SK-N-SH (cell line): ENCODE measurements around the gene ATXN2. TPM values are rescaled to one million over a fixed set of nuclear protein-coding genes. Genes with fewer than 3 reads are reported as not detected.

Source experiments
- CTCF ChIA-PET: fragments of 300-600, 350-600 bp; formaldehyde crosslinking; extraction: SDS; loops from one replicate; lab custom pipeline; 2021; lab: Yijun Ruan, JAX
- POLR2A ChIA-PET: fragments of 350-600 bp; sonication (Branson Sonifier 250); formaldehyde crosslinking; extraction: SDS; loops from one replicate; lab custom pipeline; 2020; ENCODE audit warnings: antibody characterized with exemption, inconsistent platforms; lab: Yijun Ruan, JAX
- DNase-seq: peaks from one replicate; pipeline ENCODE4 v3.0.0; 2012
- H2AFZ ChIP-seq: fragments of 200-600 bp; sonication (generic); 2 replicates; pipeline ENCODE4 v1.8.1; 2016; ENCODE audit warnings: antibody characterized with exemption, mild to moderate bottlenecking, low read depth
- H3F3A ChIP-seq: fragments of 200-600 bp; sonication (generic); replicated peaks from 2 replicates; pipeline ENCODE3; 2016; ENCODE audit warnings: antibody characterized with exemption, mild to moderate bottlenecking; ENCODE audit not compliant: insufficient read depth
- H3K27ac ChIP-seq, 2 experiments: fragments of 200-500 bp in 1 of 2; fragments of 200-600 bp in 1 of 2; sonication (Bioruptor generic) in 1 of 2; sonication (generic), shearing (Covaris generic) in 1 of 2; 2 replicates each; pipeline versions ENCODE4 v1.5.1 to v1.6.1; 2014 to 2016; ENCODE audit warnings: low read depth in 2 of 2, inconsistent platforms in 1 of 2, low read length in 1 of 2, mild to moderate bottlenecking in 1 of 2, mixed read lengths in 1 of 2
- H3K27me3 ChIP-seq: fragments of 200-600 bp; sonication (generic), shearing (Covaris generic); 2 replicates; pipeline ENCODE4 v1.6.1; 2016; ENCODE audit warnings: mixed run types; ENCODE audit not compliant: insufficient read depth
- H3K36me3 ChIP-seq, 2 experiments: fragments of 200-500 bp in 1 of 2; fragments of 200-600 bp in 1 of 2; sonication (Bioruptor generic) in 1 of 2; sonication (generic) in 1 of 2; replicated peaks in 1 of 2; 2 replicates each; pipeline versions ENCODE3 to v1.5.1; 2014 to 2016; ENCODE audit warnings: low read length in 1 of 2, mild to moderate bottlenecking in 1 of 2; ENCODE audit not compliant: insufficient read depth in 2 of 2, control insufficient read depth in 1 of 2
- H3K4me1 ChIP-seq, 2 experiments: fragments of 200-500 bp in 1 of 2; fragments of 200-600 bp in 1 of 2; sonication (Bioruptor generic) in 1 of 2; sonication (generic), shearing (Covaris generic) in 1 of 2; 2 replicates each; pipeline versions ENCODE4 v1.5.1 to v1.6.1; 2014 to 2016; ENCODE audit warnings: low read depth in 1 of 2, low read length in 1 of 2, mixed run types in 1 of 2; ENCODE audit not compliant: insufficient read depth in 2 of 2, control insufficient read depth in 1 of 2
- H3K4me2 ChIP-seq: fragments of 200-600 bp; sonication (generic), shearing (Covaris generic); 2 replicates; pipeline ENCODE4 v1.6.1; 2017; ENCODE audit warnings: mixed run types
- H3K4me3 ChIP-seq, 2 experiments: fragments of 200-500 bp in 1 of 2; fragments of 200-600 bp in 1 of 2; sonication (Bioruptor generic) in 1 of 2; sonication (generic), shearing (Covaris generic) in 1 of 2; 2 replicates each; pipeline versions ENCODE4 v1.5.1 to v1.8.1; 2014 to 2016; ENCODE audit warnings: low read depth in 2 of 2, inconsistent platforms in 1 of 2, low read length in 1 of 2, mild to moderate bottlenecking in 1 of 2, mixed read lengths in 1 of 2, moderate library complexity in 1 of 2
- H3K79me2 ChIP-seq: fragments of 200-600 bp; sonication (generic); 2 replicates; pipeline ENCODE4 v1.8.1; 2017; ENCODE audit warnings: mild to moderate bottlenecking; ENCODE audit not compliant: insufficient read depth
- H3K9ac ChIP-seq: fragments of 200-600 bp; sonication (generic); 2 replicates; pipeline ENCODE4 v1.6.1; 2017; ENCODE audit warnings: mixed run types
- H3K9me2 ChIP-seq: fragments of 200-600 bp; sonication (generic); 2 replicates; pipeline ENCODE4 v1.6.1; 2017; ENCODE audit warnings: mixed run types
- H3K9me3 ChIP-seq: fragments of 200-600 bp; sonication (generic); 2 replicates; pipeline ENCODE4 v1.6.1; 2017; ENCODE audit warnings: mixed run types, mild to moderate bottlenecking, moderate library complexity
- H4K20me1 ChIP-seq: fragments of 200-600 bp; sonication (generic); 2 replicates; pipeline ENCODE4 v1.6.1; 2017; ENCODE audit warnings: mild to moderate bottlenecking, mixed run types; ENCODE audit not compliant: insufficient read depth
- CHD2 ChIP-seq: fragments of 150-350 bp; IDR thresholded peaks from 2 replicates; pipeline ENCODE4 v1.6.1; 2018; ENCODE audit warnings: low read length; ENCODE audit not compliant: partially characterized antibody
- FOXM1 ChIP-seq: IDR thresholded peaks from 2 replicates; pipeline ENCODE4 v1.4.0; 2012; ENCODE audit warnings: low read depth, mild to moderate bottlenecking
- PBX3 ChIP-seq: IDR thresholded peaks from 2 replicates; pipeline ENCODE4; 2012
- RAD21 ChIP-seq: IDR thresholded peaks from 2 replicates; pipeline ENCODE4 v1.6.1; 2012; ENCODE audit warnings: mild to moderate bottlenecking, low read length
- REST ChIP-seq: IDR thresholded peaks from 2 replicates; pipeline ENCODE4 v1.6.1; 2012; ENCODE audit warnings: mild to moderate bottlenecking, low read depth, low read length, moderate library complexity
- RFX5 ChIP-seq: IDR thresholded peaks from 2 replicates; pipeline ENCODE4 v1.6.1; 2012; ENCODE audit warnings: mild to moderate bottlenecking, improper control_type of control experiment, low read length
- RXRA ChIP-seq: IDR thresholded peaks from 2 replicates; pipeline ENCODE4 v1.4.0; 2012; ENCODE audit warnings: low read depth, mild to moderate bottlenecking, borderline replicate concordance
- SMC3 ChIP-seq: IDR thresholded peaks from 2 replicates; pipeline ENCODE4 v1.6.1; 2012; ENCODE audit warnings: low read depth, low read length, improper control_type of control experiment
- TAF1 ChIP-seq: IDR thresholded peaks from 2 replicates; pipeline ENCODE4 v1.6.1; 2012; ENCODE audit warnings: low read depth, mild to moderate bottlenecking, low read length, moderate library complexity, borderline replicate concordance
- TCF12 ChIP-seq: IDR thresholded peaks from 2 replicates; pipeline ENCODE4 v1.4.0; 2012
- TEAD4 ChIP-seq: IDR thresholded peaks from 2 replicates; pipeline ENCODE4 v1.4.0; 2012; ENCODE audit warnings: mild to moderate bottlenecking, borderline replicate concordance; ENCODE audit not compliant: insufficient read depth
- USF1 ChIP-seq: IDR thresholded peaks from 2 replicates; pipeline ENCODE4 v1.4.0; 2012; ENCODE audit warnings: low read depth, borderline replicate concordance
- YY1 ChIP-seq: IDR thresholded peaks from 2 replicates; pipeline ENCODE4 v1.4.0; 2012; ENCODE audit warnings: low read depth, mild to moderate bottlenecking
- WGBS: methylation state at CpG from one replicate; pipeline ENCODE4 v1.1.6; 2017; ENCODE audit warnings: low lambda C conversion rate; 5-methylcytosine and 5-hydroxymethylcytosine counted together
- polyA plus RNA-seq, 3 experiments: library from polyadenylated mRNA; depleted of rRNA; stranded (reverse); fragments of >200 nt; gene quantifications; 2 replicates each; pipeline ENCODE4 v1.2.3, GENCODE V29; 2012
- TF ChIP-seq, protein P1 (sequence below): IDR thresholded peaks from 2 replicates; pipeline ENCODE4 v1.4.0; 2012; ENCODE audit warnings: low read depth
- TF ChIP-seq, protein P2 (sequence below): fragments of 150-350 bp; IDR thresholded peaks from 2 replicates; pipeline ENCODE4 v1.6.1; 2016; ENCODE audit warnings: mild to moderate bottlenecking, low read depth, low read length
- TF ChIP-seq, protein P3 (sequence below): fragments of 200-600 bp; sonication (generic); IDR thresholded peaks from 2 replicates; pipeline ENCODE4 v1.6.1; 2017; ENCODE audit warnings: antibody characterized with exemption, mild to moderate bottlenecking, moderate library complexity

Gene ATXN2
- polyA plus RNA-seq, 1 of the 3 experiments (the other 2 are of a cell fraction): 35.7 TPM

GRCh38 chr12:111451232-111451631, 147.9 kb downstream of the ATXN2 start (continued):
- no peak for TF ChIP-seq REST
- no peak for TF ChIP-seq TEAD4
- TF ChIP-seq RAD21: no peak
- TF ChIP-seq USF1: no peak
- TF ChIP-seq RXRA: no peak
- TF ChIP-seq FOXM1: no peak
- TF ChIP-seq, protein P1, sequence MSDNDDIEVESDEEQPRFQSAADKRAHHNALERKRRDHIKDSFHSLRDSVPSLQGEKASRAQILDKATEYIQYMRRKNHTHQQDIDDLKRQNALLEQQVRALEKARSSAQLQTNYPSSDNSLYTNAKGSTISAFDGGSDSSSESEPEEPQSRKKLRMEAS: no peak
- no peak for TF ChIP-seq SMC3

DNA sequence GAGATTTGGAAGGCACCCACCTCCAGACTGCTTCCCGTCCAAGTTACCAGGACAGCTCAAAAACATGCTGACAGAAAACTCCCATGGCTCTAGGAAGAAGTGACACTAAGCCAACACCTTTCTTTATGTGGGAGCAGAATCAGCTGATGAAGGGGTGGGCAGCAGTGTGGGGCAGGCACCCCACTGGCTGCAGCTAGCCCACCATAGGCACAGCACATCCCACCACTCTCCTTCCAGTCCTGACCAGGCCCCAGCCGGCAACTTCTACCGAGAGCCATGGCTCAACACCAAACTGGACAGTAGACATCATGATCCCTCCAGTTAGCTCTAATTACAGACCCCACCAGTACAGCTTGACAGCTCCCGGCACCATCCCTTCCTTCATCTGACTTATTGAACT, 148.4 kb downstream of the ATXN2 start:
- H3F3A ChIP-seq: peaks cover 72% of the 10 kb centered on the region
- peak overlapping the region; percentile 36 to 38; a peak in 2 of 4 replicates for H3K27ac ChIP-seq
- H3K4me3 ChIP-seq: no peak overlapping the region
- no peaks in the 10 kb centered on the region for H3K27me3 ChIP-seq
- H3K9ac ChIP-seq: no peak overlapping the region
- H2AFZ ChIP-seq: no peak overlapping the region
- TF ChIP-seq TCF12 (no peak), TAF1 (no peak), RFX5 (no peak), YY1 (no peak), FOXM1 (no peak), PBX3 (no peak), CHD2 (no peak)
- TF ChIP-seq, protein P2, sequence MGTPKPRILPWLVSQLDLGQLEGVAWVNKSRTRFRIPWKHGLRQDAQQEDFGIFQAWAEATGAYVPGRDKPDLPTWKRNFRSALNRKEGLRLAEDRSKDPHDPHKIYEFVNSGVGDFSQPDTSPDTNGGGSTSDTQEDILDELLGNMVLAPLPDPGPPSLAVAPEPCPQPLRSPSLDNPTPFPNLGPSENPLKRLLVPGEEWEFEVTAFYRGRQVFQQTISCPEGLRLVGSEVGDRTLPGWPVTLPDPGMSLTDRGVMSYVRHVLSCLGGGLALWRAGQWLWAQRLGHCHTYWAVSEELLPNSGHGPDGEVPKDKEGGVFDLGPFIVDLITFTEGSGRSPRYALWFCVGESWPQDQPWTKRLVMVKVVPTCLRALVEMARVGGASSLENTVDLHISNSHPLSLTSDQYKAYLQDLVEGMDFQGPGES: no peak
- TF ChIP-seq, protein P3, sequence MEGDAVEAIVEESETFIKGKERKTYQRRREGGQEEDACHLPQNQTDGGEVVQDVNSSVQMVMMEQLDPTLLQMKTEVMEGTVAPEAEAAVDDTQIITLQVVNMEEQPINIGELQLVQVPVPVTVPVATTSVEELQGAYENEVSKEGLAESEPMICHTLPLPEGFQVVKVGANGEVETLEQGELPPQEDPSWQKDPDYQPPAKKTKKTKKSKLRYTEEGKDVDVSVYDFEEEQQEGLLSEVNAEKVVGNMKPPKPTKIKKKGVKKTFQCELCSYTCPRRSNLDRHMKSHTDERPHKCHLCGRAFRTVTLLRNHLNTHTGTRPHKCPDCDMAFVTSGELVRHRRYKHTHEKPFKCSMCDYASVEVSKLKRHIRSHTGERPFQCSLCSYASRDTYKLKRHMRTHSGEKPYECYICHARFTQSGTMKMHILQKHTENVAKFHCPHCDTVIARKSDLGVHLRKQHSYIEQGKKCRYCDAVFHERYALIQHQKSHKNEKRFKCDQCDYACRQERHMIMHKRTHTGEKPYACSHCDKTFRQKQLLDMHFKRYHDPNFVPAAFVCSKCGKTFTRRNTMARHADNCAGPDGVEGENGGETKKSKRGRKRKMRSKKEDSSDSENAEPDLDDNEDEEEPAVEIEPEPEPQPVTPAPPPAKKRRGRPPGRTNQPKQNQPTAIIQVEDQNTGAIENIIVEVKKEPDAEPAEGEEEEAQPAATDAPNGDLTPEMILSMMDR: no peak
- TF ChIP-seq, all 33 proteins: peak for 0
- H4K20me1 ChIP-seq: peaks cover 29% of the 10 kb centered on the region
- no peak overlapping the region for H3K4me2 ChIP-seq
- H3K9me3 ChIP-seq: no peaks in the 10 kb centered on the region
- H3K36me3 ChIP-seq: peaks cover 46 to 89% of the 10 kb centered on the region in 2 experiments
- peaks cover 11% of the 10 kb centered on the region; the same call in 1 of the 2 replicates for H3K79me2 ChIP-seq
- DNase-seq: no peak
- ChIA-PET CTCF (interaction anchor here (0.9 to 28.3 kb wide), 13 partner anchors 9 to 231 kb away, joined by 3 to 618 read pairs (median 9); partner anchors contain the start of gene SH2B3), POLR2A (no interaction called here)
- WGBS: 98% methylated on average over 4 of the region's 4 CpGs
- peaks cover 13 to 58% of the 10 kb centered on the region in 2 experiments; a peak in 3 of 4 replicates for H3K4me1 ChIP-seq
- H3K9me2 ChIP-seq: no peaks in the 10 kb centered on the region
